Neural cell (in vitro differentiated cells): Measurements from ENCODE around the gene SLC10A3. TPM values are rescaled to one million over a fixed set of nuclear protein-coding genes. Genes with fewer than 3 reads are reported as not detected.

Experiments used
- H2AFZ ChIP-seq: fragments of 200-600, 300-800 bp; sonication (generic), shearing (Covaris generic); 2 replicates; pipeline ENCODE4 v1.6.0; 2014; ENCODE audit warnings: low read depth, mild to moderate bottlenecking, antibody characterized with exemption, low read length, moderate library complexity
- H3F3A ChIP-seq: fragments of 200-600 bp; shearing (Covaris generic); 2 replicates; pipeline ENCODE4 v1.6.1; 2016; ENCODE audit warnings: mild to moderate bottlenecking, moderate library complexity, mixed read lengths, antibody characterized with exemption, low read length; ENCODE audit not compliant: insufficient read depth, poor library complexity, severe bottlenecking
- H3K27ac ChIP-seq: fragments of 200-600, 300-800 bp; sonication (generic), shearing (Covaris generic); 2 replicates; pipeline ENCODE4 v1.5.1; 2014; ENCODE audit warnings: mild to moderate bottlenecking, low read length, moderate library complexity
- H3K27me3 ChIP-seq: fragments of 300-800, 200-600 bp; sonication (generic), shearing (Covaris generic); 2 replicates; pipeline ENCODE4 v1.6.0; 2014; ENCODE audit warnings: mild to moderate bottlenecking, low read depth, low read length, moderate library complexity; ENCODE audit not compliant: insufficient read depth
- H3K36me3 ChIP-seq: fragments of 300-800, 200-600 bp; sonication (generic), shearing (Covaris generic); 2 replicates; pipeline ENCODE4 v1.5.1; 2014; ENCODE audit warnings: mild to moderate bottlenecking, antibody characterized with exemption, low read length, moderate library complexity; ENCODE audit not compliant: insufficient read depth
- H3K4me2 ChIP-seq: fragments of 300-800, 200-600 bp; sonication (generic), shearing (Covaris generic); 2 replicates; pipeline ENCODE4 v1.6.0; 2014; ENCODE audit warnings: mild to moderate bottlenecking, low read length
- H3K4me3 ChIP-seq: fragments of 300-800, 200-600 bp; sonication (generic), shearing (Covaris generic); 2 replicates; pipeline ENCODE4 v1.5.1; 2014; ENCODE audit warnings: mild to moderate bottlenecking, low read length, moderate library complexity
- H3K79me2 ChIP-seq: fragments of 200-600 bp; shearing (Covaris generic); replicated peaks from 2 replicates; pipeline ENCODE4 v1.6.0; 2014; ENCODE audit warnings: mild to moderate bottlenecking, low read length, moderate library complexity; ENCODE audit not compliant: insufficient read depth
- H3K9ac ChIP-seq: fragments of 300-800, 200-600 bp; sonication (generic), shearing (Covaris generic); 2 replicates; pipeline ENCODE4 v1.6.1; 2016; ENCODE audit warnings: mild to moderate bottlenecking, low read length, mixed read lengths
- H3K9me2 ChIP-seq: fragments of 200-600 bp; shearing (Covaris generic); 2 replicates; pipeline ENCODE4 v1.6.1; 2016; ENCODE audit warnings: mild to moderate bottlenecking, low read length, mixed read lengths; ENCODE audit not compliant: insufficient read depth
- H3K9me3 ChIP-seq: fragments of 200-600, 300-800 bp; sonication (generic), shearing (Covaris generic); 2 replicates; pipeline ENCODE4 v1.6.1; 2016; ENCODE audit warnings: mild to moderate bottlenecking, mixed run types, low read length, moderate library complexity, mixed read lengths
- H4K20me1 ChIP-seq: fragments of 200-600 bp; shearing (Covaris generic); 2 replicates; pipeline ENCODE4 v1.6.1; 2016; ENCODE audit warnings: mild to moderate bottlenecking, mixed run types; ENCODE audit not compliant: insufficient read depth
- CTCF ChIP-seq: fragments of 450-650 bp; IDR thresholded peaks from 2 replicates; pipeline ENCODE4 v1.5.1; 2014; ENCODE audit warnings: antibody characterized with exemption, mild to moderate bottlenecking, moderate library complexity; ENCODE audit not compliant: poor library complexity, severe bottlenecking
- EP300 ChIP-seq: fragments of 450-650 bp; conservative IDR thresholded peaks from 2 replicates; pipeline ENCODE4 v1.6.1; 2014; ENCODE audit warnings: antibody characterized with exemption, mild to moderate bottlenecking, moderate library complexity; ENCODE audit not compliant: poor library complexity, severe bottlenecking
- EZH2 ChIP-seq: fragments of 200-600, 300-800 bp; shearing (Covaris generic), sonication (generic); IDR thresholded peaks from 2 replicates; pipeline ENCODE4 v1.6.1; 2014; ENCODE audit warnings: antibody characterized with exemption, low read length, borderline replicate concordance, mild to moderate bottlenecking; ENCODE audit not compliant: insufficient read depth, poor library complexity, severe bottlenecking
- MXI1 ChIP-seq: fragments of 450-650 bp; conservative IDR thresholded peaks from 2 replicates; pipeline ENCODE4 v1.6.1; 2014; ENCODE audit warnings: antibody characterized with exemption, mild to moderate bottlenecking; ENCODE audit not compliant: poor library complexity, severe bottlenecking
- POLR2AphosphoS5 ChIP-seq: IDR thresholded peaks from 2 replicates; pipeline ENCODE4 v1.6.1; 2012
- RAD21 ChIP-seq: fragments of 450-650 bp; conservative IDR thresholded peaks from 2 replicates; pipeline ENCODE4 v1.6.1; 2014; ENCODE audit warnings: antibody characterized with exemption, mild to moderate bottlenecking, moderate library complexity
- SMC3 ChIP-seq: fragments of 450-650 bp; conservative IDR thresholded peaks from 2 replicates; pipeline ENCODE4 v1.6.1; 2014; ENCODE audit warnings: antibody characterized with exemption, mild to moderate bottlenecking, moderate library complexity; ENCODE audit not compliant: poor library complexity
- TAF1 ChIP-seq: IDR thresholded peaks from 2 replicates; pipeline ENCODE4 v1.6.1; 2012; ENCODE audit warnings: low read depth
- polyA plus RNA-seq: library from polyadenylated mRNA; depleted of rRNA; stranded (reverse); fragments of >200 nt; gene quantifications from 2 replicates; pipeline ENCODE4 v1.2.3, GENCODE V29; 2014
- TF ChIP-seq, protein P1 (sequence below): IDR thresholded peaks from 2 replicates; pipeline ENCODE4 v1.6.1; 2012; ENCODE audit warnings: borderline replicate concordance

The SLC10A3 gene
- polyA plus RNA-seq, 1 donor from 2014 or later: 2.7 TPM

GRCh38 chrX:154495472-154495922 lies 5.1 kb upstream of the SLC10A3 start:
- Histone ChIP-seq H2AFZ (no peak overlapping the region), H3K9me2 (no peaks in the 10 kb centered on the region), H3K36me3 (no peaks in the 10 kb centered on the region), H3K9ac (no peak overlapping the region), H3K4me2 (no peak overlapping the region), H3F3A (no peaks in the 10 kb centered on the region), H3K27me3 (no peaks in the 10 kb centered on the region), H4K20me1 (no peaks in the 10 kb centered on the region), H3K27ac (no peak overlapping the region), H3K79me2 (no peaks in the 10 kb centered on the region), H3K4me3 (no peak overlapping the region), H3K9me3 (no peaks in the 10 kb centered on the region)
- TF ChIP-seq EZH2 (no peak), EP300 (no peak), MXI1 (no peak), CTCF (no peak), SMC3 (no peak), POLR2AphosphoS5 (no peak), TAF1 (no peak), RAD21 (no peak)
- TF ChIP-seq, protein P1, sequence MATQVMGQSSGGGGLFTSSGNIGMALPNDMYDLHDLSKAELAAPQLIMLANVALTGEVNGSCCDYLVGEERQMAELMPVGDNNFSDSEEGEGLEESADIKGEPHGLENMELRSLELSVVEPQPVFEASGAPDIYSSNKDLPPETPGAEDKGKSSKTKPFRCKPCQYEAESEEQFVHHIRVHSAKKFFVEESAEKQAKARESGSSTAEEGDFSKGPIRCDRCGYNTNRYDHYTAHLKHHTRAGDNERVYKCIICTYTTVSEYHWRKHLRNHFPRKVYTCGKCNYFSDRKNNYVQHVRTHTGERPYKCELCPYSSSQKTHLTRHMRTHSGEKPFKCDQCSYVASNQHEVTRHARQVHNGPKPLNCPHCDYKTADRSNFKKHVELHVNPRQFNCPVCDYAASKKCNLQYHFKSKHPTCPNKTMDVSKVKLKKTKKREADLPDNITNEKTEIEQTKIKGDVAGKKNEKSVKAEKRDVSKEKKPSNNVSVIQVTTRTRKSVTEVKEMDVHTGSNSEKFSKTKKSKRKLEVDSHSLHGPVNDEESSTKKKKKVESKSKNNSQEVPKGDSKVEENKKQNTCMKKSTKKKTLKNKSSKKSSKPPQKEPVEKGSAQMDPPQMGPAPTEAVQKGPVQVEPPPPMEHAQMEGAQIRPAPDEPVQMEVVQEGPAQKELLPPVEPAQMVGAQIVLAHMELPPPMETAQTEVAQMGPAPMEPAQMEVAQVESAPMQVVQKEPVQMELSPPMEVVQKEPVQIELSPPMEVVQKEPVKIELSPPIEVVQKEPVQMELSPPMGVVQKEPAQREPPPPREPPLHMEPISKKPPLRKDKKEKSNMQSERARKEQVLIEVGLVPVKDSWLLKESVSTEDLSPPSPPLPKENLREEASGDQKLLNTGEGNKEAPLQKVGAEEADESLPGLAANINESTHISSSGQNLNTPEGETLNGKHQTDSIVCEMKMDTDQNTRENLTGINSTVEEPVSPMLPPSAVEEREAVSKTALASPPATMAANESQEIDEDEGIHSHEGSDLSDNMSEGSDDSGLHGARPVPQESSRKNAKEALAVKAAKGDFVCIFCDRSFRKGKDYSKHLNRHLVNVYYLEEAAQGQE: no peak

DNA sequence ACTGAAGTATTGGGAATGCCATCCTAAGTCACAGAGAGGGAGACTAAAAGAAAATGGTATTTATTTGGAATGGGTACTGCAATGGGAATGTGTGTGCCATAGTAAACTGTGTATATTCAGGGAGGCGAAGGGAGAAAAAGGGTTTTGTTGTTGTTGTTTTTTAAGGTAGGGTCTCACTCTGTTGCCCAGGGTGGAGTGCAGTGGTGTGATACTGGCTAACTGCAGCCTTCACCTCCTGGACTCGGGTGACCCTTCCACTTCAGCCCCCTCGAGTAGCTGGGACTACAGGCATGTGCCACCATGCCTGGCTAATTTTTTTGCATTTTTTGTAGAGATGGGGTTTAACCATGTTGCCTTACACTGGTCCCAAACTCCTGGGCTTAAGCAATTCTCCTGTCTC lies 4.3 kb upstream of the SLC10A3 start:
- H3K36me3 ChIP-seq: no peaks in the 10 kb centered on the region
- no peaks in the 10 kb centered on the region for H3F3A ChIP-seq
- H2AFZ ChIP-seq: no peak overlapping the region
- no peaks in the 10 kb centered on the region for H3K9me2 ChIP-seq
- no peak overlapping the region for H3K4me2 ChIP-seq
- no peak overlapping the region for H3K27ac ChIP-seq
- TF ChIP-seq SMC3 (no peak), EZH2 (no peak), POLR2AphosphoS5 (no peak), CTCF (no peak), TAF1 (no peak), EP300 (no peak), RAD21 (no peak), MXI1 (no peak)
- TF ChIP-seq, protein P1: no peak
- H3K79me2 ChIP-seq: no peaks in the 10 kb centered on the region
- no peaks in the 10 kb centered on the region for H3K9me3 ChIP-seq
- H3K27me3 ChIP-seq: no peaks in the 10 kb centered on the region
- no peaks in the 10 kb centered on the region for H4K20me1 ChIP-seq
- H3K9ac ChIP-seq: no peak overlapping the region
- no peak overlapping the region for H3K4me3 ChIP-seq
